ENCODE data around the gene IL10RB.

DNA sequence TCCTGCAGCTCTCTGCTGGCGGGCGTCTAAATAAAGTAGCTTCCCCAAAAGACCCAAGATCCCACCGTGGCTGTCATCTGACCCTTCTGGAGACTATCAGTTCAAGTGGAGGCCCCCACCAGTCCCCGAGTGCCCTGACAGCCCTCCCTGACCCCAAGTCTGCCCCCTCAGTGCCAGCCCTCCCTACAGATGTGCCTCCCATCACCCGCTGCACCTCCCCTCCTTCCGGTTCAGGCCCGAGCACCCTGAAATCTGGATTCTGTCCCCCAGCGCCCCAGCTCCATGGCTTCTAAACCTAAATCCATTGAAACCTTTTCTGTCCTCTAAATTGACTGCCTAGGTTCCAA, 595 bp downstream of the IL10RB start:
- no peak for TF ChIP-seq POLR2A (IDR thresholded peaks at IDR 0.05)
- TF ChIP-seq, protein P1, sequence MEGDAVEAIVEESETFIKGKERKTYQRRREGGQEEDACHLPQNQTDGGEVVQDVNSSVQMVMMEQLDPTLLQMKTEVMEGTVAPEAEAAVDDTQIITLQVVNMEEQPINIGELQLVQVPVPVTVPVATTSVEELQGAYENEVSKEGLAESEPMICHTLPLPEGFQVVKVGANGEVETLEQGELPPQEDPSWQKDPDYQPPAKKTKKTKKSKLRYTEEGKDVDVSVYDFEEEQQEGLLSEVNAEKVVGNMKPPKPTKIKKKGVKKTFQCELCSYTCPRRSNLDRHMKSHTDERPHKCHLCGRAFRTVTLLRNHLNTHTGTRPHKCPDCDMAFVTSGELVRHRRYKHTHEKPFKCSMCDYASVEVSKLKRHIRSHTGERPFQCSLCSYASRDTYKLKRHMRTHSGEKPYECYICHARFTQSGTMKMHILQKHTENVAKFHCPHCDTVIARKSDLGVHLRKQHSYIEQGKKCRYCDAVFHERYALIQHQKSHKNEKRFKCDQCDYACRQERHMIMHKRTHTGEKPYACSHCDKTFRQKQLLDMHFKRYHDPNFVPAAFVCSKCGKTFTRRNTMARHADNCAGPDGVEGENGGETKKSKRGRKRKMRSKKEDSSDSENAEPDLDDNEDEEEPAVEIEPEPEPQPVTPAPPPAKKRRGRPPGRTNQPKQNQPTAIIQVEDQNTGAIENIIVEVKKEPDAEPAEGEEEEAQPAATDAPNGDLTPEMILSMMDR (IDR thresholded peaks at IDR 0.05 in 4 of 5, conservative IDR thresholded peaks at IDR 0.05 in 1 of 5), result no peak
